Right ventricle myocardium inferior (tissue), 1 donor: Measurements from ENCODE around the gene ABCC9. TPM values are rescaled to one million over a fixed set of nuclear protein-coding genes. Genes with fewer than 3 reads are reported as not detected.

Experiments
- ATAC-seq: fragments of 200-7000 bp; cut with Tn5 transposase; one replicate; pipeline ENCODE4 v1.9.1; 2020; ENCODE audit warnings: mild to moderate bottlenecking, moderate library complexity
- DNase-seq: peaks from one replicate; pipeline ENCODE4 v3.0.0; 2021; ENCODE audit errors: missing footprints
- intact Hi-C: fragments of 100-400 bp; cut with DNase I; formaldehyde crosslinking; loops from one replicate; pipeline ENCODE4 v1.11.0; 2022
- long read RNA-seq: library from polyadenylated mRNA; unstranded; transcript quantifications from one replicate; pipeline ENCODE4 v2.0.0, GENCODE V29; 2021
- total RNA-seq: library from RNA; stranded (reverse); fragmentation: NEBNext Ultra II Directional; extraction: Animal tissue kit (Norgen Biotek cat#: 25700); gene quantifications from one replicate; pipeline ENCODE4 v1.2.1, GENCODE V29; 2021
- donor health status: DM: no; HTN: yes; CAD: no; lungs with severe emphysema.

ABCC9 gene
- total RNA-seq, result 78.1 TPM
- long read RNA-seq, partial matches to known transcripts, result 3 of 13 reads
- long read RNA-seq, other reads (novel, unspliced or antisense), result 9 of 13 reads

DNA sequence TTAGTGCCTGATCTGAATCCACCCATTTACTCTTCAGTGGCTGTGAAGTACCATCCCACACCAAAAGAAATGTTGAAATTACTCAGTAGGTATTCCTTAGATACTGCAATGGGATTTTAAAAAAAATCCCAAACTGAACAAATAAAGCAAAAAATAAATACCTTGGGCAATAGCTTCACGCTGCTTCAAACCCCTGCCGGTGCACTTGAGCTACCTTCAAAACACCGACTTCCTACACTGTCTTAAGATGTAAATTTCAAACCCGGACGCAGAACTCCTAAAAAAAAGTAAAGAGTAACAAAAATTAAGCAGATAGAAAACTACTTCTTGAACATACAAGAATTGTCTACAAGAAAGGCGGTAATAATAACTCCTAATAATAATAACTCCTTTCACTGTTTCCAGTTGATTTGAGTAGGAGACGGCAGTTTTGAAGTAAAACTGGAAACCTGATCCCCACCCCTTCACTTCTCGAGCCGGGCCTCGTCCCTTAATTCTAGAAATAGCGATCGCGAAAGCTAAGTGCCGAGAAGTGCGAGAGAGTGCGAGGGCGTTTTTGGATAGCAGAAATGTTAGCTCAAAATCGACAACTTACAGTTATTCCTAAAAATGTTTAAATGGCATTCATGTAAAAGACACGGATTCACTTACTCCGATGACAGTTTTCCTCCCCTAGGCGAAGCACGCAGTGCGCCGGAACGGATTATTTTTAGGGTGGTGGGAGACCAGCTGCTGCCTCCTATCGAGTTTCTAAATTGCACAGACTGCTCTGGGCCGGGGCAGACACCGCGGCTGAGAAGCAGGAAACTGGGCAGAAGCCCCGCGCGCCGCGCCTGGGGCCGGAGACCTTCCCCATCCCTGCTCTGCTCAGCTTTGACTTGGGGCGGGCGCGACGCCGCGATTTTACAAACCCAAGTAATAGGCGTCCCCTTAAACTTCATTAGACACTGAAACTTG is at the start of gene ABCC9:
Gene ABCC9 (minus strand): TSS at position 878 of the 957 bp plus-strand sequence. CDS start 4,752 bp downstream, outside the sequence.
- DNase-seq (peak; percentile 66), ATAC-seq (peak; percentile 81)
- intact Hi-C loops, result loop anchor here (1.0 to 5.0 kb wide), 4 partner anchors 41 to 167 kb away; partner anchors contain the start of gene KCNJ8

GRCh38 chr12:21989819-21990412 is 48.7 kb upstream of the ABCC9 start:
- ATAC-seq (no peak), DNase-seq (no peak)
- intact Hi-C loops, result loop anchor here (2.0 to 10.0 kb wide), 2 partner anchors 235 to 291 kb away; no protein-coding TSS in a partner anchor

- intact Hi-C loops, result no loop called here
- ATAC-seq (no peak), DNase-seq (no peak)
Measured at GRCh38 chr12:21988619-21989018, 47.4 kb upstream of the ABCC9 start.

GRCh38 chr12:21987755-21988154 is 46.5 kb upstream of the ABCC9 start:
- DNase-seq (no peak), ATAC-seq (no peak)
- intact Hi-C loops, result no loop called here

- ATAC-seq, result no peak
- DNase-seq, result no peak
- intact Hi-C loops, result no loop called here
Measured at GRCh38 chr12:21985155-21985554, 43.9 kb upstream of the ABCC9 start.

DNA sequence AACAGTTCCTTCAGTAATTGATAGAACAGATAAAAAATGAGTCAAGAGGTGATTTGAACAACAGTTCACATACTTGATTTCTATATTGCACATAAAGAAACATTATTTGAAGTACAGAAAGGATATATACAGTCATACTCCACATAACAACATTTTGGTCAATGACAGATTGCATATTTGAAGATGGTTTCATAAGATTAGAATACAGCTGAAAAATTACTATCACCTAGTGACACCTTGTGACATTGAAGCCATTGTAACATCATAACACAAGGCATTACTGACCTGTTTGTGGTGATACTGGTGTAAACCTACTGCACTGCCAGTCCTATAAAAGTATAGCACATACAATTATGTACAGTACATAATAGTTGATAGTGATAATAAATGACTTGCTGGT is 43.1 kb upstream of the ABCC9 start:
- ATAC-seq (no peak), DNase-seq (no peak)
- intact Hi-C loops, result loop anchor here (5.0 kb wide), 1 partner anchor 42 kb away; the partner anchor contains the start of gene ABCC9

DNA sequence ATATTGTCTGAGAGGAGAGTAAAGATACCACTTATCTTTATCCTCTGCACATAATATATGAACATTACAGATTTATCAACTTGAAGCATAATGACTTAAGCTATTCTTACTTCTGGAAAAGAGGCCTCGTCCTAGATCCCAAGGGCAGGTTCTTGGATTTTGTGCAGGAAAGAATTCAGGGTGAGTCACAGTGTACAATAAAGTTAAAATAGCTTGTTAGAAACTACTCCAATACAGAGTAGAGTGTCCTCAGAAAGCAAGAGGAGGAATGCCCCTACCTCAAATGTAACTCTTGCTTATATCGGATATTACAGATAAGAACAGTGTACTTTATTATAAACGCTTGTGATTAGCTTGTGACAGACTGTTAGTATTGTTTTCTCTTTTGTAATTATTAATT is 41.9 kb upstream of the ABCC9 start:
- no peak for DNase-seq
- no peak for ATAC-seq

GRCh38 chr12:21980544-21980943 is 39.3 kb upstream of the ABCC9 start:
- ATAC-seq, result no peak
- intact Hi-C loops, result loop anchor here (5.0 kb wide), 1 partner anchor 38 kb away; the partner anchor contains the start of gene ABCC9

More for the DNA sequence above, 41.9 kb upstream of the ABCC9 start:
- intact Hi-C loops, result loop anchor here (5.0 kb wide), 1 partner anchor 41 kb away; the partner anchor contains the start of gene ABCC9

DNA sequence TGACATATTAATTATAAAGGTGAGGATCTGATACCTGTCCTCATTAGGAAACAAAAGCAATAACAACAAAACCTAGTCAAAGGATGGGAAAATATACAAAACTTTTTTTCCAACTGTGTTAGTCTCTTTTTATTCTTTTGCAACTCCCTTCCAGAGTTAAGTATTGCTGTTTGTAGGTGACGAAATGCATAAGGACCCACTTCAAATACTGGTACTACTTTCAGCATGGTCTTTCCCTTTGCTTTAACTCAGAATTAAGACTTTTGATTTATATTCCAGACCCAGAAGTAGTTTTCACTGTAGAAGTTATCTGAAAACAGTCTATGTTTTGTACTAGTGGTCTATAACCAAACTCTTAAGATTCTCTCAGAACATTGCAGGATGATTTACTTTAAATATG is 34.1 kb upstream of the ABCC9 start:
- intact Hi-C loops, result no loop called here
- DNase-seq (no peak), ATAC-seq (no peak)

More at GRCh38 chr12:21980544-21980943, 39.3 kb upstream of the ABCC9 start:
- no peak for DNase-seq

DNA sequence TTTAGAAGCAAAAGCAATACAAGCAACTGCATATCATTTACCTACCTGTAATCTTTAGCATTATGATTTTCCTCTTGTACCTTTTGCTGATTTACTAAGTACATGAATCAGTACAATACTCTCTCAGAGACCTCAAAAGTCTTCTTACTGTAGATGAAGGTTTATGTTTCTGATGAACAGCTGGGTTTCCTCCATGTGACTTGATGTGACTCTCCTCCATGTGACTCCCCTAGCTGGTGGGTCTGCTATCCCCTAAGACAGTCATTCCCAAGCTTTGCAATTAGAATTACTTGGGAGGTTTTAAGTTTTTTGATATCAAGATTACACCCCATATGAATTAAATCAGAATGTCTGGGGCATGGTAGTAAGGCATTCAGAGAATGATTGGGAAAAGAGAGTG is 32.0 kb upstream of the ABCC9 start:
- ATAC-seq, result no peak
- intact Hi-C loops, result no loop called here
- DNase-seq, result no peak

DNA sequence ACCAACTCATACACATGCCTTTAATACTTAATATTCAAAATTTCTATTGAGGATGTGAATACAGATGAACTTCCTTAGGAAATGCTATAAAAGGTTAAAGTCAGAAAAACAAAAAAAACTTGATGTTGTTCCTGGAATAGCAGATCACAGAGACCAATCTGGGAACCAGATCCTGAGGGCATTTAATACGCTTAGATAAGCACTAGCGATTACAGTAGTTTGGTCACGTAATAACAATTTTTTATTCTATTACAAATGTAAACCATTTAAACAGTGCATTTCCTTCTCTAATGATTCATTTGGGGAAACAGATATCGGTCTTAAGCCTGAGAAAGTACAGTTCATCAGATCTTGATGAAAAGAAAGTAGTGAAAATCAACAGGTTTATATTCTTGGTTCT is 30.8 kb upstream of the ABCC9 start:
- DNase-seq (no peak), ATAC-seq (no peak)
- intact Hi-C loops, result no loop called here

DNA sequence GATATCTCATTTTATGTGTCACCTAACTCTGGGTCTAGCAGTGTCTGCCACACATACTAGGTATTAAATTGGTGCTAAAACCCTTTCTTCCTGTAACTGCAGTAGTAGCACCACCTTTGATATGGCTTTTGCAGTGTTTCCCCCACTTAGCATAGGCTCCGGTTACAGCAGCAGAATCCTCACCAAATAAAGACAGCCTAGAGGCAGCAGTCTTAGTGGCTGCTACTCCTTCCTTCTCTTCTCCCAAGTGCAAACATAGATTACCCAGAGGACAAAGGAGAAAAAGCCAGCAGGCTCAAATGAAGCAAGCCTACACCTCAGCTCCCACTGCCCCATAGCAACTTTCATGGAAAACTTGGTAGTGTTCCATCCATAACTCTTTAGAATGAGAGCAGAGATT is 30.1 kb upstream of the ABCC9 start:
- no peak for DNase-seq
- intact Hi-C loops, result no loop called here
- ATAC-seq, result no peak

GRCh38 chr12:21962821-21963220 is 21.6 kb upstream of the ABCC9 start:
- intact Hi-C loops, result no loop called here
- DNase-seq (no peak), ATAC-seq (no peak)

- DNase-seq (no peak), ATAC-seq (no peak)
- intact Hi-C loops, result no loop called here
Measured at GRCh38 chr12:21962236-21962635, 21.0 kb upstream of the ABCC9 start.

- ATAC-seq (no peak), DNase-seq (no peak)
- intact Hi-C loops, result no loop called here
Measured at GRCh38 chr12:21950649-21951048, 9.4 kb upstream of the ABCC9 start.

DNA sequence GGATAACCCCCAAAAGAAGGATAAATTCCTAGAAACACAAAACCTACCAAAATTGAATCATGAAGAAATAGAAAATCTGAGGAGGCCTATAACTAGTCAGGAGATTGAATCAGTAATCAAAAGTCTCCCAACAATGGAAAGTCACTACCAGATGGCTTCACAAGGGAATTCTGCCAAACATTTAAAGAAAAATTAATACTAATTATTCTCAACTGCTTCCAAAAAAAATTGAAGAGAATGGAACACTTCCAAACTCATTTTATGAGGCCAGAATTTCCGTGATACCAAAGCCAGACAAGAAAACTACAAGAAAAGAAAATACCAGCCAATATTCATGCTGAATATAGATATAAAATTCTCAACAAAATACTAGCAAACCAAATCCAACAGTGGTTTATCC is 7.8 kb upstream of the ABCC9 start:
- ATAC-seq, result no peak
- DNase-seq, result no peak
- intact Hi-C loops, result no loop called here

GRCh38 chr12:21946983-21947382 is 5.8 kb upstream of the ABCC9 start:
- DNase-seq, result no peak
- no peak for ATAC-seq
- intact Hi-C loops, result no loop called here

- ATAC-seq, result no peak
- intact Hi-C loops, result no loop called here
- no peak for DNase-seq
Measured at GRCh38 chr12:21945002-21945401, 3.8 kb upstream of the ABCC9 start.

DNA sequence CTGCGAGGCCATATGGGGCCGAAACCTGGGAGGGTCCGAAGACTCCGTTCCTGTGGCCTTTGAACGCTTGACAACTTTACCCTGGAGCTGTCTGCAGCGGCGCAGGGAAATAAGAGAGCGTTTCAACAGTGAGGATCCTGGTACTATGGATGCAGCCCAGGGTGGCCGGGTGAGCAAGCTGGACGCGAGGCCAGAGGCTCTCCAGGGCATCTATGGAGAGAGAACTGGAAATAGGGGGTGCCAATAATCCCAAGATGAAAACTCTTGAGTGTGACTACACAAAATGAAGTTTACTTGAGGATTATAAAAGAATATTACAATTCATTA is 1.1 kb upstream of the ABCC9 start:
- DNase-seq (no peak), ATAC-seq (peak; percentile 7)
- intact Hi-C loops, result loop anchor here (5.0 kb wide), 3 partner anchors 40 to 110 kb away; no protein-coding TSS in a partner anchor
